HepG2 (cell line): ENCODE results near the gene RBSN.
A peak's percentile ranks its signal among the peaks of the same experiment; 100 is the strongest.

Experiments
- CTCF ChIP-seq: sonication (generic); formaldehyde crosslinking; IDR thresholded peaks from 2 replicates; pipeline ENCODE4 v1.5.0; 2020; ENCODE audit warnings: mild to moderate bottlenecking, missing genetic modification reagents, moderate library complexity
- EP300 ChIP-seq, 3 experiments: sonication (generic) in 1 of 3; formaldehyde crosslinking in 1 of 3; IDR thresholded peaks; 2 replicates each; pipeline versions ENCODE4 v1.5.1 to v1.6.1; 2011 to 2020; ENCODE audit warnings: low read depth in 2 of 3, low read length in 2 of 3, borderline replicate concordance in 1 of 3, improper control_type of control experiment in 1 of 3, mild to moderate bottlenecking in 1 of 3, missing genetic modification reagents in 1 of 3, moderate library complexity in 1 of 3
- HIVEP1 ChIP-seq: sonication (generic); formaldehyde crosslinking; IDR thresholded peaks from 2 replicates; pipeline ENCODE4 v1.4.0; 2020; ENCODE audit warnings: mild to moderate bottlenecking, missing genetic modification reagents
- HNF4G ChIP-seq, 2 experiments: sonication (generic) in 1 of 2; formaldehyde crosslinking in 1 of 2; IDR thresholded peaks; 2 replicates each; pipeline versions ENCODE4 v1.4.0 to v1.6.1; 2011 to 2020; ENCODE audit warnings: borderline replicate concordance in 2 of 2, low read depth in 2 of 2, mild to moderate bottlenecking in 2 of 2, low read length in 1 of 2, missing genetic modification reagents in 1 of 2, moderate library complexity in 1 of 2
- POGZ ChIP-seq: sonication (generic); formaldehyde crosslinking; IDR thresholded peaks from 2 replicates; pipeline ENCODE4 v1.4.0; 2020; ENCODE audit warnings: mild to moderate bottlenecking, missing genetic modification reagents
- POLR2AphosphoS5 ChIP-seq: IDR thresholded peaks from 2 replicates; pipeline ENCODE4 v1.6.1; 2012; ENCODE audit warnings: low read depth, low read length
- ZFX ChIP-seq: sonication (generic); formaldehyde crosslinking; IDR thresholded peaks from 2 replicates; pipeline ENCODE4 v1.4.0; 2020; ENCODE audit warnings: mild to moderate bottlenecking, low read depth, missing genetic modification reagents, moderate library complexity
- ZNF510 ChIP-seq: sonication (generic); formaldehyde crosslinking; IDR thresholded peaks from 2 replicates; pipeline ENCODE4 v1.4.0; 2020; ENCODE audit warnings: low read depth, mild to moderate bottlenecking, missing genetic modification reagents
- ZNF747 ChIP-seq: sonication (generic); formaldehyde crosslinking; IDR thresholded peaks from 2 replicates; pipeline ENCODE4 v1.8.1; 2023; ENCODE audit warnings: missing genetic modification reagents, mild to moderate bottlenecking, borderline replicate concordance
- TF ChIP-seq, protein P1 (sequence below): sonication (generic); formaldehyde crosslinking; IDR thresholded peaks from 2 replicates; pipeline ENCODE4 v1.4.0; 2020; ENCODE audit warnings: missing genetic modification reagents
- TF ChIP-seq, protein P2 (sequence below): sonication (generic); formaldehyde crosslinking; IDR thresholded peaks from 2 replicates; pipeline ENCODE4 v1.5.1; 2020; ENCODE audit warnings: mild to moderate bottlenecking, moderate library complexity, missing genetic modification reagents

GRCh38 chr3:15064835-15065549 lies 34.0 kb downstream of the RBSN start, which contains the start of gene MRPS25:
- TF ChIP-seq POLR2AphosphoS5 (peak; percentile 96), HNF4G (IDR thresholded peaks at IDR 0.05; ENCODE audit: borderline replicate concordance, low read depth, low read length) (peak; percentile 41; the same call in 1 of the 2 replicates), HNF4G (CRISPR knock-in tag; IDR thresholded peaks at IDR 0.05; ENCODE audit: borderline replicate concordance, low read depth) (no peak), POGZ (CRISPR knock-in tag) (peak; percentile 13; the same call in 1 of the 2 replicates), ZFX (CRISPR knock-in tag) (peak; percentile 93), CTCF (CRISPR knock-in tag) (no peak), HIVEP1 (CRISPR knock-in tag) (peak; percentile 48; the same call in 1 of the 2 replicates), ZNF510 (peak; percentile 67; the same call in 1 of the 2 replicates), EP300 (IDR thresholded peaks at IDR 0.05; ENCODE audit: low read depth in 2 of 2, low read length in 2 of 2) (no peak), EP300 (CRISPR knock-in tag; IDR thresholded peaks at IDR 0.05; ENCODE audit: borderline replicate concordance) (0 out of 2 replicates have a peak, but pooled peaks have one; percentile 46), ZNF747 (CRISPR knock-in tag) (peak; percentile 82)
- TF ChIP-seq, protein P1, sequence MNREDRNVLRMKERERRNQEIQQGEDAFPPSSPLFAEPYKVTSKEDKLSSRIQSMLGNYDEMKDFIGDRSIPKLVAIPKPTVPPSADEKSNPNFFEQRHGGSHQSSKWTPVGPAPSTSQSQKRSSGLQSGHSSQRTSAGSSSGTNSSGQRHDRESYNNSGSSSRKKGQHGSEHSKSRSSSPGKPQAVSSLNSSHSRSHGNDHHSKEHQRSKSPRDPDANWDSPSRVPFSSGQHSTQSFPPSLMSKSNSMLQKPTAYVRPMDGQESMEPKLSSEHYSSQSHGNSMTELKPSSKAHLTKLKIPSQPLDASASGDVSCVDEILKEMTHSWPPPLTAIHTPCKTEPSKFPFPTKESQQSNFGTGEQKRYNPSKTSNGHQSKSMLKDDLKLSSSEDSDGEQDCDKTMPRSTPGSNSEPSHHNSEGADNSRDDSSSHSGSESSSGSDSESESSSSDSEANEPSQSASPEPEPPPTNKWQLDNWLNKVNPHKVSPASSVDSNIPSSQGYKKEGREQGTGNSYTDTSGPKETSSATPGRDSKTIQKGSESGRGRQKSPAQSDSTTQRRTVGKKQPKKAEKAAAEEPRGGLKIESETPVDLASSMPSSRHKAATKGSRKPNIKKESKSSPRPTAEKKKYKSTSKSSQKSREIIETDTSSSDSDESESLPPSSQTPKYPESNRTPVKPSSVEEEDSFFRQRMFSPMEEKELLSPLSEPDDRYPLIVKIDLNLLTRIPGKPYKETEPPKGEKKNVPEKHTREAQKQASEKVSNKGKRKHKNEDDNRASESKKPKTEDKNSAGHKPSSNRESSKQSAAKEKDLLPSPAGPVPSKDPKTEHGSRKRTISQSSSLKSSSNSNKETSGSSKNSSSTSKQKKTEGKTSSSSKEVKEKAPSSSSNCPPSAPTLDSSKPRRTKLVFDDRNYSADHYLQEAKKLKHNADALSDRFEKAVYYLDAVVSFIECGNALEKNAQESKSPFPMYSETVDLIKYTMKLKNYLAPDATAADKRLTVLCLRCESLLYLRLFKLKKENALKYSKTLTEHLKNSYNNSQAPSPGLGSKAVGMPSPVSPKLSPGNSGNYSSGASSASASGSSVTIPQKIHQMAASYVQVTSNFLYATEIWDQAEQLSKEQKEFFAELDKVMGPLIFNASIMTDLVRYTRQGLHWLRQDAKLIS: no peak
- TF ChIP-seq, protein P2, sequence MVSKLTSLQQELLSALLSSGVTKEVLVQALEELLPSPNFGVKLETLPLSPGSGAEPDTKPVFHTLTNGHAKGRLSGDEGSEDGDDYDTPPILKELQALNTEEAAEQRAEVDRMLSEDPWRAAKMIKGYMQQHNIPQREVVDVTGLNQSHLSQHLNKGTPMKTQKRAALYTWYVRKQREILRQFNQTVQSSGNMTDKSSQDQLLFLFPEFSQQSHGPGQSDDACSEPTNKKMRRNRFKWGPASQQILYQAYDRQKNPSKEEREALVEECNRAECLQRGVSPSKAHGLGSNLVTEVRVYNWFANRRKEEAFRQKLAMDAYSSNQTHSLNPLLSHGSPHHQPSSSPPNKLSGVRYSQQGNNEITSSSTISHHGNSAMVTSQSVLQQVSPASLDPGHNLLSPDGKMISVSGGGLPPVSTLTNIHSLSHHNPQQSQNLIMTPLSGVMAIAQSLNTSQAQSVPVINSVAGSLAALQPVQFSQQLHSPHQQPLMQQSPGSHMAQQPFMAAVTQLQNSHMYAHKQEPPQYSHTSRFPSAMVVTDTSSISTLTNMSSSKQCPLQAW: peak; percentile 74; the same call in 1 of the 2 replicates
